Natural killer cell (primary cell): Measurements from ENCODE around the gene MEGF6. TPM values are rescaled to one million over a fixed set of nuclear protein-coding genes. Genes with fewer than 3 reads are reported as not detected.

Source experiments
- ATAC-seq, 3 donors: fragments of 150-1000 bp in 2 of 3; fragments of 200-7000 bp in 1 of 3; cut with Tn5 transposase; 1 replicate in 1 of 3; 2 replicates in 2 of 3; pipeline ENCODE4 v1.10.0; 2021; ENCODE audit warnings: mild to moderate bottlenecking in 2 of 3, moderate library complexity in 2 of 3
- DNase-seq, 2 donors: peaks; one replicate each; pipeline versions ENCODE4 v3.0.0 to v3.0.0-alpha.2; 2013 to 2021; ENCODE audit warnings: mixed read lengths in 1 of 2
- H3K27ac ChIP-seq: one replicate; pipeline ENCODE4 v1.5.1; 2013; ENCODE audit warnings: mild to moderate bottlenecking, low read length
- H3K27me3 ChIP-seq: one replicate; pipeline ENCODE4 v1.6.1; 2013; ENCODE audit warnings: low read length; ENCODE audit not compliant: control insufficient read depth, insufficient read depth
- H3K36me3 ChIP-seq: one replicate; pipeline ENCODE4 v1.6.1; 2013; ENCODE audit warnings: low read length; ENCODE audit not compliant: control insufficient read depth, insufficient read depth
- H3K4me1 ChIP-seq: one replicate; pipeline ENCODE4 v1.6.1; 2013; ENCODE audit warnings: low read length; ENCODE audit not compliant: control insufficient read depth, insufficient read depth
- H3K4me3 ChIP-seq: one replicate; pipeline ENCODE4 v1.5.1; 2013; ENCODE audit warnings: low read length
- H3K9me3 ChIP-seq: one replicate; pipeline ENCODE4 v1.6.1; 2013; ENCODE audit warnings: low read length; ENCODE audit not compliant: control insufficient read depth, insufficient read depth
- H3K27ac Mint-ChIP-seq, 2 donors: one replicate each; pipeline ENCODE4 v1.8.0; 2022; ENCODE audit warnings: mild to moderate bottlenecking in 2 of 2, mixed read lengths in 2 of 2, moderate library complexity in 1 of 2
- H3K27me3 Mint-ChIP-seq, 2 donors: one replicate each; pipeline ENCODE4 v1.8.0; 2022; ENCODE audit warnings: low read depth in 2 of 2, mixed read lengths in 2 of 2
- H3K36me3 Mint-ChIP-seq: one replicate; pipeline ENCODE4 v1.8.0; 2022; ENCODE audit warnings: mixed read lengths
- H3K4me1 Mint-ChIP-seq, 2 donors: one replicate each; pipeline ENCODE4 v1.8.0; 2022; ENCODE audit warnings: mixed read lengths in 2 of 2
- H3K4me3 Mint-ChIP-seq: one replicate; pipeline ENCODE4 v1.8.0; 2022; ENCODE audit warnings: mild to moderate bottlenecking, moderate library complexity, mixed read lengths
- H3K9me3 Mint-ChIP-seq, 2 donors: one replicate each; pipeline ENCODE4 v1.8.0; 2022; ENCODE audit warnings: mixed read lengths in 2 of 2
- WGBS: methylation state at CpG from one replicate; pipeline ENCODE4 v1.1.7; 2013; ENCODE audit warnings: missing lambda C conversion rate; ENCODE audit not compliant: insufficient coverage; 5-methylcytosine and 5-hydroxymethylcytosine counted together
- intact Hi-C: fragments of 100-400 bp; cut with micrococcal nuclease; formaldehyde crosslinking; loops from one replicate; pipeline ENCODE4 v1.14.2; 2022
- total RNA-seq, 4 donors: library from RNA; stranded (reverse); fragments of 120-200 nt in 1 of 4; gene quantifications; one replicate each; pipeline versions ENCODE4 v1.2.3 to v1.2.4, GENCODE V29; 2013 to 2022
- TF ChIP-seq, protein P1 (sequence below): fragments of 200-600 bp; IDR thresholded peaks from one replicate; pipeline ENCODE4 v1.8.0; 2022; ENCODE audit warnings: antibody characterized with exemption

Gene MEGF6
- total RNA-seq, 3 donors from 2014 or later (not counting 1 experiment from before 2014, with no cell fraction given) = 3.1 to 15.6 (median 5.1) TPM

DNA sequence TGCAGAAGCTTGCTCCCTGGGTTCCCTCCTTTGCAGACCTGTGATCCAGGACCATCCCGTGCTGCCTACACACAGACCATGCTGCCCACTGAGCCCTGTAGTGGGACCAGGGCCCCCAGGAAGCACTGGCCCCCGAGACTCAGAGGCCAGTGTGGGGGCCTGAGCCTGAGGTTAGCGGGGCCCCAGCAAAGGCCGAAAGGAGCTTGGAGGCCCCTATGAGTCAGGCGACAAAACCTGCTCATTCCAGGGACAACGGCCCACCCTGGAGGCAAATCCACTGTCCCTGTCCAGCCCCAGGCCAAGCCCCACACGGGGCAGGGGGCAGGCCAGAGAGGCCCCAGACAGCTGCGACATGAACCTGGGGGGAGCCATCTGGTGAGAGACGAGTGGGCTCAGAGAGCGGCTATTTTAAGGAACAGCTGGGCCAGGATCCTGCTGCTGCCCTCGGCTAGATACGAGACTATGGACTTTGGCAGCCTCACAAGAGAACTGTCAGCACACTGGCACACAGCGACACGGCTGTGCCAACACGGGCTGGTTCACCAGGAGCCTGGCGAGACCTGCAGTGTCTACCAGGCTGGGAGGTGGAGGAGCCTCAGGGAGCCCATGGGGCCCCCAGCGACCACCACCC is 82.1 kb downstream of the MEGF6 start:
- no peak overlapping the region for H3K4me3 Mint-ChIP-seq

GRCh38 chr1:3527774-3528173 is 83.5 kb downstream of the MEGF6 start:
- H3K27ac Mint-ChIP-seq = no peak overlapping the region
- TF ChIP-seq, protein P1, sequence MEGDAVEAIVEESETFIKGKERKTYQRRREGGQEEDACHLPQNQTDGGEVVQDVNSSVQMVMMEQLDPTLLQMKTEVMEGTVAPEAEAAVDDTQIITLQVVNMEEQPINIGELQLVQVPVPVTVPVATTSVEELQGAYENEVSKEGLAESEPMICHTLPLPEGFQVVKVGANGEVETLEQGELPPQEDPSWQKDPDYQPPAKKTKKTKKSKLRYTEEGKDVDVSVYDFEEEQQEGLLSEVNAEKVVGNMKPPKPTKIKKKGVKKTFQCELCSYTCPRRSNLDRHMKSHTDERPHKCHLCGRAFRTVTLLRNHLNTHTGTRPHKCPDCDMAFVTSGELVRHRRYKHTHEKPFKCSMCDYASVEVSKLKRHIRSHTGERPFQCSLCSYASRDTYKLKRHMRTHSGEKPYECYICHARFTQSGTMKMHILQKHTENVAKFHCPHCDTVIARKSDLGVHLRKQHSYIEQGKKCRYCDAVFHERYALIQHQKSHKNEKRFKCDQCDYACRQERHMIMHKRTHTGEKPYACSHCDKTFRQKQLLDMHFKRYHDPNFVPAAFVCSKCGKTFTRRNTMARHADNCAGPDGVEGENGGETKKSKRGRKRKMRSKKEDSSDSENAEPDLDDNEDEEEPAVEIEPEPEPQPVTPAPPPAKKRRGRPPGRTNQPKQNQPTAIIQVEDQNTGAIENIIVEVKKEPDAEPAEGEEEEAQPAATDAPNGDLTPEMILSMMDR = no peak
- H3K4me3 Mint-ChIP-seq = no peak overlapping the region
- Histone ChIP-seq H3K4me3 (no peak overlapping the region), H3K27me3 (no peaks in the 10 kb centered on the region), H3K36me3 (no peaks in the 10 kb centered on the region), H3K9me3 (no peaks in the 10 kb centered on the region), H3K27ac (no peak overlapping the region), H3K4me1 (peaks cover 11% of the 10 kb centered on the region)
- intact Hi-C loops = no loop called here
- ATAC-seq = no peak
- peaks cover 0 to 6% of the 10 kb centered on the region in 2 donors for H3K27me3 Mint-ChIP-seq
- no peak for DNase-seq
- no peaks in the 10 kb centered on the region for H3K4me1 Mint-ChIP-seq
- WGBS = 92% methylated on average over 12 of the region's 12 CpGs
- no peaks in the 10 kb centered on the region for H3K9me3 Mint-ChIP-seq
- H3K36me3 Mint-ChIP-seq = no peaks in the 10 kb centered on the region

More for the DNA sequence above, 82.1 kb downstream of the MEGF6 start:
- no peak overlapping the region for H3K27ac Mint-ChIP-seq
- WGBS = 87% methylated on average over 17 of the region's 17 CpGs
- Histone ChIP-seq H3K27ac (no peak overlapping the region), H3K36me3 (no peaks in the 10 kb centered on the region), H3K4me3 (no peak overlapping the region), H3K27me3 (no peaks in the 10 kb centered on the region), H3K4me1 (peaks cover 11% of the 10 kb centered on the region), H3K9me3 (no peaks in the 10 kb centered on the region)
- intact Hi-C loops = no loop called here
- no peaks in the 10 kb centered on the region for H3K9me3 Mint-ChIP-seq
- TF ChIP-seq, protein P1 = no peak
- DNase-seq (no peak), ATAC-seq (no peak)
- H3K36me3 Mint-ChIP-seq = no peaks in the 10 kb centered on the region
- peaks cover 0 to 6% of the 10 kb centered on the region in 2 donors for H3K27me3 Mint-ChIP-seq
- no peaks in the 10 kb centered on the region for H3K4me1 Mint-ChIP-seq

DNA sequence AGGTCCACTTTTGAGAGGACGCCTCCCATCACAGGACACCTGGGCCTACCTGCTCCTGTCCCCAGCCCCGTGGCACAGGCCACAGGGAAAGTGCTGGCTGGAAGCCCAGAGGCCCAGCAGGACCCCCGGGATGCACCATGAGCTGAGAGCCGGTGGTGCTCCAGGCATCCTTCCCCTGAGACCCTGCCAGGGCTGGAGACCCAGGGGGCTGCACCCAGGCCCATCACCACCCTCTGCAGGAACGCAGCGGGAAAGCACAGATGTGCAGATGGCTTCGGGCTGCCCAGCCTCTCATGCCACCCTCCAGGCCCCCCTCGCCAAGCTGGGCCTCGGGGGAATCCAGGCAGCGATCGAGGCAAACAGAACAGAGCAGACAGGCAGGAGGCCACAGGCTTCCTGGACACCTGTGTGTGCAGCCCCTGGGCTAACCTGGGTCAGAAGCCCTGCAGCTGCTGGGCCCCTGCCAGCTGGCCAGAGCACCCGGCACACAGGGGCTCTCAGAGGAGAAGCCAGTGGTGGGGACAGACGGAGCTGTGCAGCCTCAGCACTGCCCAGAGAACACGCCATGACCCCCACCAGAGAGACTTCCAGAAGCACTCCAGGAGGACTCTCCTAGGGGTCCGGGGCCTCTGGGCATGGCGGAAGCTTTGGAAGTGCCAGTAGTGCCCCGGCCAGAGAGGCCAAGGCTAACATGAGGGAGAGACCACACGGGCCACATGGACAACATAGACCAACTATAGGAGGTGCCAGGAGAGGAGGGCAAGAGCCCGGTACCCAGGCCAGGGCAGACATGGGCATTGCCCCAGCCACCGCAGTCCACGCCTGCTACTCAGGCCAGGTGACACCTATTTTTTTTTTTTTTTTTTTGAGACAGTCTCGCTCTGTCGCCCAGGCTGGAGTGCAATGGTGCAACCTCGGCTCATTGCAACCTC is 85.5 kb downstream of the MEGF6 start:
- TF ChIP-seq, protein P1 = no peak
- Mint-ChIP-seq H3K27ac (no peak overlapping the region), H3K9me3 (no peaks in the 10 kb centered on the region), H3K4me1 (no peaks in the 10 kb centered on the region), H3K36me3 (no peaks in the 10 kb centered on the region), H3K27me3 (peaks cover 0 to 3% of the 10 kb centered on the region in 2 donors), H3K4me3 (no peak overlapping the region)
- intact Hi-C loops = no loop called here
- H3K4me3 ChIP-seq = no peak overlapping the region
- DNase-seq (no peak), ATAC-seq (no peak)
- H3K36me3 ChIP-seq = no peaks in the 10 kb centered on the region
- H3K27ac ChIP-seq = no peak overlapping the region
- peaks cover 11% of the 10 kb centered on the region for H3K4me1 ChIP-seq
- 69% methylated on average over 24 of the region's 24 CpGs for WGBS
- no peaks in the 10 kb centered on the region for H3K9me3 ChIP-seq
- no peaks in the 10 kb centered on the region for H3K27me3 ChIP-seq
